Uterus (tissue), 2 donors: Measurements from ENCODE around the gene SULF2.

Experiments used
- CTCF ChIP-seq, 4 experiments: fragments of 200-600 bp in 2 of 4; fragments of 450-650 bp in 2 of 4; sonication (generic) in 2 of 4; IDR thresholded peaks; one replicate each; pipeline ENCODE4 v1.5.1; 2016 to 2019; ENCODE audit warnings: antibody characterized with exemption in 4 of 4, mild to moderate bottlenecking in 2 of 4, moderate library complexity in 1 of 4
- POLR2A ChIP-seq, 2 donors: fragments of 450-650 bp; IDR thresholded peaks; one replicate each; pipeline ENCODE4 v1.6.1; 2016; ENCODE audit warnings: antibody characterized with exemption in 2 of 2, mild to moderate bottlenecking in 1 of 2, moderate library complexity in 1 of 2

- TF ChIP-seq CTCF (IDR thresholded peaks at IDR 0.05) = no peak
- no peak for TF ChIP-seq POLR2A (IDR thresholded peaks at IDR 0.05)
Observed at GRCh38 chr20:47635256-47635655, 150.0 kb downstream of the SULF2 start.
